ENCODE measurements around the gene NQO2. TPM values are rescaled to one million over a fixed set of nuclear protein-coding genes. Genes with fewer than 3 reads are reported as not detected.

NQO2 gene, protein sequence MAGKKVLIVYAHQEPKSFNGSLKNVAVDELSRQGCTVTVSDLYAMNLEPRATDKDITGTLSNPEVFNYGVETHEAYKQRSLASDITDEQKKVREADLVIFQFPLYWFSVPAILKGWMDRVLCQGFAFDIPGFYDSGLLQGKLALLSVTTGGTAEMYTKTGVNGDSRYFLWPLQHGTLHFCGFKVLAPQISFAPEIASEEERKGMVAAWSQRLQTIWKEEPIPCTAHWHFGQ
- 29.2 and 29.4 TPM in 2 replicates for total RNA-seq (2014; rRNA removed; shearing (Covaris generic))

GRCh38 chr6:2999618-3000557, at the start of gene NQO2:
Gene NQO2 (plus strand): TSS chr6:2999894. CDS start chr6:3006553, 6,659 bp downstream.

GRCh38 chr6:2971420-2972218, 28.1 kb upstream of the NQO2 start, which contains the start of gene SERPINB6:
Gene SERPINB6 (minus strand): TSS chr6:2971567. CDS start chr6:2959332, 12,235 bp downstream.

GRCh38 chr6:3068329-3069214, 68.9 kb downstream of the NQO2 start, which contains the start of gene RIPK1:
Gene RIPK1 (plus strand): TSS chr6:3068494. CDS start chr6:3076824, 8,330 bp downstream.

Small RNAs within 50 kb of the gene (small RNA-seq; reads per million reads assigned to genes)
- gene AL133351.4: not detected

Other genes starting within 250 kb of the NQO2 start
- 0.15 and 0.19 TPM in 2 replicates for gene MYLK4, start 249.0 kb upstream of the NQO2 start, total RNA-seq (2014; rRNA removed; shearing (Covaris generic))
- 48.0 and 56.3 TPM in 2 replicates for gene WRNIP1, start 234.5 kb upstream of the NQO2 start, total RNA-seq (2014; rRNA removed; shearing (Covaris generic))
- gene SERPINB1, start 158.0 kb upstream of the NQO2 start, total RNA-seq (2014; rRNA removed; shearing (Covaris generic)): 14.3 and 31.3 TPM in 2 replicates
- not detected in 2 replicates for gene SERPINB9, start 96.6 kb upstream of the NQO2 start, total RNA-seq (2014; rRNA removed; shearing (Covaris generic))
- 86.4 and 91.3 TPM in 2 replicates for gene SERPINB6, start 28.3 kb upstream of the NQO2 start, total RNA-seq (2014; rRNA removed; shearing (Covaris generic))
- 7.6 and 10.2 TPM in 2 replicates for gene RIPK1, start 68.6 kb downstream of the NQO2 start, total RNA-seq (2014; rRNA removed; shearing (Covaris generic))
- 7.0 and 7.1 TPM in 2 replicates for gene BPHL, start 118.8 kb downstream of the NQO2 start, total RNA-seq (2014; rRNA removed; shearing (Covaris generic))
- 39.6 and 41.9 TPM in 2 replicates for gene TUBB2A, start 157.7 kb downstream of the NQO2 start, total RNA-seq (2014; rRNA removed; shearing (Covaris generic))
- gene TUBB2B, start 227.8 kb downstream of the NQO2 start, total RNA-seq (2014; rRNA removed; shearing (Covaris generic)): 10.4 and 10.9 TPM in 2 replicates

All from A375 (cell line).